DMS153 treated with DMSO at 0.1 percent for 48 hours (cell line): ENCODE measurements around the gene CHST8.

Experiments
- DNase-seq: peaks from one replicate; lab custom pipeline; 2025; ENCODE audit not compliant: unreplicated experiment; lab: John Stamatoyannopoulos, UW

CHST8 gene

DNA sequence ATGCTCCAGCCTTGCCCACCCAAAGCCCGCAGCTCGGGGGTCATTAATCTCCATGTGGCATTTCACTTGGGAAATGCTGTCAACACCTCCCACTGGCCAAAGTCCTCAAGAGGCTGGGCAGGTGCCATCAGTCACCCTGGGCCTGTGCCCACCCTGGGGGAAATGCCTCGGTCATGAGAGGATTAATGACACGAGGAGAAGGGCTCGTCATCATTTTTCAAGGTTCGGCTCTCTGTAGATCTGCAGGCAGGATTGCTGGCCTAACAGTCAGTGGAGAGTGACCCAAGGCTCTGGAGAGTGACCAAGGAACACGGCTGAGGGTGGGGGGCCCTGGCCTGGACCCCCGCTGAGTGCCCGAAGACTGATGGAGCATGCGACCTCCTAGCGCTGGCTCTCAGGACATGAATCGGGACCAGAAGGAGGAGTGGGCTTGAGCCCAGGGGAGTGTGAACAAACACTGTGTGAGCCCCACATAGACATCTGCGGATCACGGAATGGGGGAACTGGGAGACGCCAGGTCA is 159.7 kb downstream of the CHST8 start:
- DNase-seq = no peak

DNA sequence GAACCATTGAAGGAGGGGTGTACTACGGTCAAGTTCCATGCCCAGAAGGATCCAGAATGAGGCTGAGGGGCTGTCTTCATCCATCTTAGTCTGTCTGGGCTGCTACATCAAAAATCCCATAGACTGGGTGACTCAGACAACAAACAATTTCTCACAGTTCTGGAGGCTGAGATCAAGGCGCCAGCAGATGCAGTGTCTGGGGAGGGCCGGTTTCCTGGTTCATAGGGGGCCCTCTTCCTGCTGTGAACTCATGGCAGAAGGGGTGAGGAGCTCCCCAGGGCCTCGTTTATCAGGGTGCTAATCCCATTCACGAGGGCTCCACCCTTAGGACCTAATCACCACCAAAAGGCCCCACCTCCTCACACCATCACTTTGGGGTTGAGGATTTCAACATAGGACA is 160.2 kb downstream of the CHST8 start:
- DNase-seq = no peak

GRCh38 chr19:33784432-33784831 is 162.7 kb downstream of the CHST8 start:
- DNase-seq = no peak

- no peak for DNase-seq
These were observed 164.0 kb downstream of the CHST8 start for GRCh38 chr19:33785795-33786194.

GRCh38 chr19:33788676-33789075 is 166.9 kb downstream of the CHST8 start:
- DNase-seq = no peak

GRCh38 chr19:33789344-33789743 is 167.6 kb downstream of the CHST8 start:
- no peak for DNase-seq

GRCh38 chr19:33794683-33795369 is 173.1 kb downstream of the CHST8 start:
- no peak for DNase-seq

- DNase-seq = peak; percentile 24
These were observed 173.8 kb downstream of the CHST8 start for GRCh38 chr19:33795370-33796163.

GRCh38 chr19:33796164-33796875 is 174.6 kb downstream of the CHST8 start, which contains the start of gene KCTD15:
Gene KCTD15, plus strand, starts transcription at chr19:33796870. Its CDS starts 3,585 bp downstream, at chr19:33800455.
- DNase-seq = no peak

- DNase-seq = no peak
These were observed 176.3 kb downstream of the CHST8 start for GRCh38 chr19:33797802-33798671.

DNA sequence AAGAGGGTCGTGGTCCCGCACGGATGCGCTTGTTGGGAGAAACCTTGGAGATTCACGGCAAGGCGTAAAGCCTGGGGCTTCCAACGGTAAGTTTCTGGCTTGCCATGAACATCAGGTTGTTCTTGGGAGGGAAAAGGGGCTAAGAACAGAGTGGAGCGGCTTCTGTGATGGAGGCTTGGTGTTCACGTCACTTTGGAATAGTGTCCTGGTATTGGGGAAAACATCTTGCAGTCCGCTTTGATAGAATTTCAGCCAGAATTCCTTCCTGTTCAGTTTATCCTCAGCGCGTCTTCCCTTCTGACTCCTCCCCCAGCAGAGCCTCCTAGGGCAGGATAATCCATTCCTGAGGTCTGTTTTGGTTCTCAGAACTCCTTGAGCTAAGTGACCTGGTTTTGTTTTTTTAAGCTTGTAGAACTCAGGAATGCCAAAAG is 176.9 kb downstream of the CHST8 start:
- no peak for DNase-seq

- DNase-seq = no peak
These were observed 177.7 kb downstream of the CHST8 start for GRCh38 chr19:33799476-33799875.

DNA sequence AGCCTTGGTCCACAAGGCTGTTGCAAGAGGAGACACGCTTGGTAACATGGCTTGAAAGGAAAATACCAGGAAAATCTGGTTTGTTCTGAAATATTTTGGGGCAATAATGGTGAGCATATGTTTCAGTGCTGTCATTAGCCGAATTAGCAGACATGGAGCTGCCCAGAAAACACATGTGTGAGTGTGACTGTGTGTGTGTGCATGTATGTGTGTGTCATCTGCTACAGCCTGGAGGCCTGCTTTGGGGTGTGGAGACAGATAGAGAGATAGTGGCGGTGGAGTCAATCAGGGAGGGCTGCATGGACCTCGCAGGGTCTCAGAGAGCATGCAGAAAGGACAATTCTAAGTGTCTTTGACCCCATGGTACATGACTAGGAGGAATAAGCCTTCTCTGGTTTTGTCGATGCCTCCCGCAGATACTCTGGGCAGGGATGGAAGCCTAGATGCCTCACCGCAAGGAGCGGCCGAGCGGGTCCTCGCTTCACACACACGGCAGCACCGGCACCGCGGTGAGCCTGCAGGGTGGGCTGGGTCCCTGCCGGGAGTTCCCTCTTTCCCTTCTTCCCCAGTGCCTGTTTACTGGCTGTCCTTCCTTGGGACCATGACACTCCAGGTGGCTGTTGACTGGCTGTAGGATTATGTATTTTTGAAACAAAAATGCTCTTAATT is 178.4 kb downstream of the CHST8 start:
- DNase-seq = no peak

GRCh38 chr19:33801411-33801810 is 179.7 kb downstream of the CHST8 start:
- DNase-seq = no peak

GRCh38 chr19:33802001-33802400 is 180.2 kb downstream of the CHST8 start:
- DNase-seq = no peak

GRCh38 chr19:33802801-33803200 is 181.0 kb downstream of the CHST8 start:
- DNase-seq = no peak

GRCh38 chr19:33803383-33803782 is 181.6 kb downstream of the CHST8 start:
- no peak for DNase-seq

GRCh38 chr19:33804021-33804799 is 182.5 kb downstream of the CHST8 start:
- DNase-seq = no peak

DNA sequence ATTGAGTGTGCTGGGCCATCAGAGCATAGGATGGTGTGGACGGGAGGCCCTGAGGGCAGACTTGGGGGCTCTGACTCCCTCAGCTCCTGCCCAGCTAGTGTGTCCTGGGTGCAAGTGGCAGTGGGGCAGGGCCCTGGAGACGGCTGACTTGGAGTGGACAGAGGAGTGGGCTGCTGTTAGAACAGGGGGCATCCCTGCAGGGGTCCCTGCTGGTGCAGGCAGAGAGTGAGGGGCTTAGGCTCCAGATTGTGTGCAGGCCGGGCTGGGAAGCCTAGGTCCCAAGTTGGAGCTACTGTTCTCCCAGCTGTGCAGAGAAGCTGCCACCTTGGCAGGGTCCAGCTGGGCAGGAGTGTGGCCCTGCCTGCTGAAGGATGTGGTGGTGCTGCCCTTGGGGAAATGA is 183.6 kb downstream of the CHST8 start:
- no peak for DNase-seq
